Urinary bladder (tissue), 4 donors: ENCODE results near the gene CFAP107. TPM values are rescaled to one million over a fixed set of nuclear protein-coding genes. Genes with fewer than 3 reads are reported as not detected.
"Not testable (repeated sequence)": the region's sequence is repeated elsewhere in the genome, so short reads cannot be mapped to it uniquely, and the experiment has no call there.

ENCODE experiments used
- DNase-seq: peaks from one replicate; pipeline ENCODE4 v3.0.0-alpha.2; 2015; ENCODE audit errors: extremely low spot score
- H3K27ac ChIP-seq: one replicate; pipeline ENCODE4 v1.5.1; 2013; ENCODE audit warnings: low read depth, mild to moderate bottlenecking, moderate library complexity
- H3K36me3 ChIP-seq: one replicate; pipeline ENCODE4 v1.6.1; 2013; ENCODE audit warnings: mild to moderate bottlenecking, moderate library complexity; ENCODE audit not compliant: insufficient read depth
- H3K4me1 ChIP-seq: one replicate; pipeline ENCODE4 v1.6.1; 2013; ENCODE audit warnings: mild to moderate bottlenecking, moderate library complexity; ENCODE audit not compliant: insufficient read depth
- H3K4me3 ChIP-seq: one replicate; pipeline ENCODE4 v1.5.1; 2013; ENCODE audit warnings: low read depth, low read length
- WGBS: extraction: QIAGEN DNeasy Blood & Tissue Kit; methylation state at CpG from one replicate; pipeline ENCODE4 v1.1.7; 2013; 5-methylcytosine and 5-hydroxymethylcytosine counted together
- polyA plus RNA-seq: library from polyadenylated mRNA; stranded (reverse); fragments of 200-250 nt; gene quantifications from one replicate; pipeline ENCODE4 v1.2.3, GENCODE V29; 2013
- total RNA-seq: library from RNA; depleted of rRNA; stranded (reverse); fragments of >200 nt; gene quantifications from one replicate; pipeline ENCODE4 v1.2.3, GENCODE V29; 2014
- donor health status: healthy with polysubstance abuse.
- donor health status: healthy.

Gene CFAP107
- total and polyA plus RNA-seq, 2 donors, result not detected

GRCh38 chr1:12715896-12716437 lies 30.0 kb upstream of the CFAP107 start, which contains the start of gene AADACL3:
Gene AADACL3 (plus strand): TSS chr1:12716110. CDS start chr1:12716177, 67 bp downstream.
- DNase-seq, result no peak
- Histone ChIP-seq H3K4me1 (no peaks in the 10 kb centered on the region), H3K4me3 (no peak within 1 kb of the TSS), H3K27ac (no peak within 1 kb of the TSS), H3K36me3 (no peaks in the 10 kb centered on the region)
- 79% methylated on average over 8 of the region's 8 CpGs for WGBS

GRCh38 chr1:12717301-12717838 lies 28.6 kb upstream of the CFAP107 start:
- WGBS, result 75% methylated on average over 7 of the region's 7 CpGs

GRCh38 chr1:12722626-12723025 lies 23.4 kb upstream of the CFAP107 start:
- no peaks in the 10 kb centered on the region for H3K36me3 ChIP-seq
- 85% methylated on average over 1 of the region's 1 CpG for WGBS
- no peak overlapping the region for H3K4me3 ChIP-seq
- no peak for DNase-seq
- no peaks in the 10 kb centered on the region for H3K4me1 ChIP-seq
- H3K27ac ChIP-seq, result no peak overlapping the region

More at GRCh38 chr1:12717301-12717838, 28.6 kb upstream of the CFAP107 start:
- Histone ChIP-seq H3K36me3 (no peaks in the 10 kb centered on the region), H3K4me1 (no peaks in the 10 kb centered on the region), H3K4me3 (no peak overlapping the region), H3K27ac (no peak overlapping the region)
- DNase-seq, result no peak

- no peak for DNase-seq
- H3K4me1 ChIP-seq, result no peaks in the 10 kb centered on the region
- 80% methylated on average over 2 of the region's 2 CpGs for WGBS
- no peak overlapping the region for H3K4me3 ChIP-seq
- H3K36me3 ChIP-seq, result no peaks in the 10 kb centered on the region
- H3K27ac ChIP-seq, result no peak overlapping the region
These were observed 17.6 kb upstream of the CFAP107 start for GRCh38 chr1:12728391-12728790.

GRCh38 chr1:12730156-12730555 lies 15.8 kb upstream of the CFAP107 start:
- Histone ChIP-seq H3K36me3 (no peaks in the 10 kb centered on the region), H3K4me1 (no peaks in the 10 kb centered on the region), H3K4me3 (no peak overlapping the region), H3K27ac (no peak overlapping the region)
- WGBS, result 82% methylated on average over 1 of the region's 1 CpG
- DNase-seq, result no peak

- 77% methylated on average over 2 of the region's 2 CpGs for WGBS
These were observed 14.9 kb upstream of the CFAP107 start for GRCh38 chr1:12731084-12731483.

GRCh38 chr1:12734651-12735050 lies 11.3 kb upstream of the CFAP107 start:
- H3K4me3 ChIP-seq, result no peak overlapping the region
- no peaks in the 10 kb centered on the region for H3K36me3 ChIP-seq
- no peak overlapping the region for H3K27ac ChIP-seq
- H3K4me1 ChIP-seq, result no peaks in the 10 kb centered on the region
- no peak for DNase-seq
- 57% methylated on average over 3 of the region's 3 CpGs for WGBS

More at GRCh38 chr1:12731084-12731483, 14.9 kb upstream of the CFAP107 start:
- H3K4me1 ChIP-seq, H3K36me3 ChIP-seq, DNase-seq, H3K27ac ChIP-seq, H3K4me3 ChIP-seq: not testable (repeated sequence)

GRCh38 chr1:12738934-12739333 lies 7.1 kb upstream of the CFAP107 start:
- no peak for DNase-seq
- Histone ChIP-seq H3K27ac (no peak overlapping the region), H3K4me3 (no peak overlapping the region), H3K36me3 (no peaks in the 10 kb centered on the region), H3K4me1 (no peaks in the 10 kb centered on the region)
- 90% methylated on average over 1 of the region's 1 CpG for WGBS

- no peak overlapping the region for H3K4me3 ChIP-seq
- no peaks in the 10 kb centered on the region for H3K36me3 ChIP-seq
- no peak for DNase-seq
- H3K4me1 ChIP-seq, result no peaks in the 10 kb centered on the region
- no peak overlapping the region for H3K27ac ChIP-seq
- 78% methylated on average over 5 of the region's 5 CpGs for WGBS
These were observed 6.4 kb upstream of the CFAP107 start for GRCh38 chr1:12739613-12740012.

- DNase-seq, result no peak
- H3K4me3 ChIP-seq, result no peak overlapping the region
- H3K27ac ChIP-seq, result no peak overlapping the region
- WGBS, result 81% methylated on average over 3 of the region's 3 CpGs
- H3K4me1 ChIP-seq, result no peaks in the 10 kb centered on the region
- no peaks in the 10 kb centered on the region for H3K36me3 ChIP-seq
These were observed 4.1 kb upstream of the CFAP107 start for GRCh38 chr1:12741946-12742345.

- 66% methylated on average over 3 of the region's 3 CpGs for WGBS
- no peaks in the 10 kb centered on the region for H3K4me1 ChIP-seq
- no peak overlapping the region for H3K27ac ChIP-seq
- no peak overlapping the region for H3K4me3 ChIP-seq
- DNase-seq, result no peak
- no peaks in the 10 kb centered on the region for H3K36me3 ChIP-seq
These were observed 641 bp upstream of the CFAP107 start for GRCh38 chr1:12745126-12745991.

- Histone ChIP-seq H3K4me3 (no peak overlapping the region), H3K36me3 (no peaks in the 10 kb centered on the region), H3K4me1 (no peaks in the 10 kb centered on the region), H3K27ac (no peak overlapping the region)
- no peak for DNase-seq
These were observed 2.9 kb downstream of the CFAP107 start for GRCh38 chr1:12748778-12749355.

- DNase-seq, result no peak
- Histone ChIP-seq H3K4me1 (no peaks in the 10 kb centered on the region), H3K27ac (no peak overlapping the region), H3K36me3 (no peaks in the 10 kb centered on the region), H3K4me3 (no peak overlapping the region)
- 85% methylated on average over 4 of the region's 4 CpGs for WGBS
These were observed 8.7 kb downstream of the CFAP107 start for GRCh38 chr1:12754738-12755137.

- Histone ChIP-seq H3K4me3 (no peak overlapping the region), H3K27ac (no peak overlapping the region), H3K4me1 (no peaks in the 10 kb centered on the region), H3K36me3 (no peaks in the 10 kb centered on the region)
- DNase-seq, result no peak
- 68% methylated on average over 2 of the region's 2 CpGs for WGBS
These were observed 10.3 kb downstream of the CFAP107 start for GRCh38 chr1:12756273-12756672.
